Heart right ventricle (tissue), 16 donors: Measurements from ENCODE around the gene MYH9. TPM values are rescaled to one million over a fixed set of nuclear protein-coding genes. Genes with fewer than 3 reads are reported as not detected.
A peak's percentile ranks its signal among the peaks of the same experiment; 100 is the strongest.

ENCODE experiments used
- ATAC-seq, 8 donors: fragments of 200-7000 bp; cut with Tn5 transposase; one replicate each; pipeline ENCODE4 v1.9.1; 2020; ENCODE audit warnings: mild to moderate bottlenecking in 8 of 8, moderate library complexity in 8 of 8, moderate number of reproducible peaks in 1 of 8
- DNase-seq, 2 donors: peaks; one replicate each; pipeline ENCODE4 v3.0.0-alpha.2; 2020
- H3K27ac ChIP-seq, 10 donors: fragments of 200-600 bp; sonication (generic) in 2 of 10; one replicate each; pipeline versions ENCODE4 v1.5.0 to v1.8.0; 2020 to 2022; ENCODE audit warnings: mild to moderate bottlenecking in 3 of 10
- H3K27me3 ChIP-seq, 7 donors: fragments of 200-600 bp; one replicate each; pipeline ENCODE4 v1.8.0; 2021 to 2022; ENCODE audit warnings: mild to moderate bottlenecking in 2 of 7
- H3K36me3 ChIP-seq, 9 donors: fragments of 200-600 bp; sonication (generic) in 1 of 9; one replicate each; pipeline versions ENCODE4 v1.5.0 to v1.8.0; 2020 to 2022; ENCODE audit warnings: mild to moderate bottlenecking in 2 of 9
- H3K4me1 ChIP-seq, 9 donors: fragments of 200-600 bp; sonication (generic) in 1 of 9; one replicate each; pipeline versions ENCODE4 v1.5.0 to v1.8.0; 2020 to 2022; ENCODE audit warnings: mild to moderate bottlenecking in 4 of 9
- H3K4me3 ChIP-seq, 10 donors: fragments of 200-600 bp; sonication (generic) in 2 of 10; one replicate each; pipeline versions ENCODE4 v1.5.0 to v1.8.0; 2020 to 2022; ENCODE audit warnings: mild to moderate bottlenecking in 7 of 10, moderate library complexity in 2 of 10
- H3K9me3 ChIP-seq, 11 donors: fragments of 200-600 bp in 10 of 11; sonication (generic) in 2 of 11; one replicate each; pipeline versions ENCODE4 v1.5.0 to v1.8.0; 2013 to 2022; ENCODE audit warnings: mild to moderate bottlenecking in 2 of 11, control low read depth in 1 of 11, moderate library complexity in 1 of 11
- WGBS, 2 donors: extraction: QIAGEN DNeasy Blood & Tissue Kit; methylation state at CpG; one replicate each; pipeline ENCODE4 v1.1.7; 2013; ENCODE audit warnings: inconsistent platforms in 1 of 2; 5-methylcytosine and 5-hydroxymethylcytosine counted together
- intact Hi-C, 10 donors: fragments of 100-400 bp; cut with DNase I; formaldehyde crosslinking; loops; one replicate each; pipeline versions ENCODE4 v1.11.1 to v1.14.2; 2022
- polyA plus RNA-seq, 2 donors: library from polyadenylated mRNA; stranded (reverse); fragments of 200-250 nt; gene quantifications; one replicate each; pipeline ENCODE4 v1.2.3, GENCODE V29; 2013
- total RNA-seq, 10 donors: library from RNA; stranded (reverse); fragmentation: NEBNext Ultra II Directional in 3 of 10; extraction: Animal tissue kit (Norgen Biotek cat#: 25700) in 3 of 10; gene quantifications; one replicate each; pipeline versions ENCODE4 v1.2.1 to v1.2.4, GENCODE V29; 2021 to 2023
- TF ChIP-seq, protein P1 (sequence below), 9 donors: fragments of 200-600 bp; sonication (generic) in 2 of 9; IDR thresholded peaks; one replicate each; pipeline versions ENCODE4 v1.5.0 to v1.8.0; 2021 to 2022; ENCODE audit warnings: antibody characterized with exemption in 9 of 9, mild to moderate bottlenecking in 5 of 9, moderate library complexity in 1 of 9
- donor health status: Arrhythmogenic right ventricular cardiomyopathy.
- donor health status: ischemic (EF 13 %, LVEDD 7.1; RV severe dilation, severe dysfunction).
- donor health status: healthy with polysubstance abuse.
- donor health status: DM: no; HTN: yes; CAD: no.
- donor health status: DM: no; HTN: no; CAD: no.
- donor health status: ischemic (EF 25% LVEDD 6.9; RV normal size, moderate dysfunction).
- donor health status: ischemic (EF 25% LVEDD 5.7; RV mildly dilated, moderate dysfunction).
- donor health status: healthy.
- donor health status: DM: yes; HTN: yes; CAD: no.
- donor health status: Ischemic cardiomyopathy.
- donor health status: ischemic (EF 35%, LVEDD 5.7; RV mildly dilated, moderate dysfunction).
- donor health status: nonischemic (EF 11% LVEDD 7.7; RV severe dilation, severe dysfunction).
- donor health status: DM: yes; HTN: yes; CAD: no.
- donor health status: PGD.
- donor health status: ischemic (EF 29% LVEDD 5.4; RV normal size, mild dysfunction).
- donor health status: nonischemic (EF 23%, LVEDD 6.1; RV moderate dilation, normal function).

MYH9 gene
- total and polyA plus RNA-seq, 12 donors: 132 to 345 (median 189) TPM

DNA sequence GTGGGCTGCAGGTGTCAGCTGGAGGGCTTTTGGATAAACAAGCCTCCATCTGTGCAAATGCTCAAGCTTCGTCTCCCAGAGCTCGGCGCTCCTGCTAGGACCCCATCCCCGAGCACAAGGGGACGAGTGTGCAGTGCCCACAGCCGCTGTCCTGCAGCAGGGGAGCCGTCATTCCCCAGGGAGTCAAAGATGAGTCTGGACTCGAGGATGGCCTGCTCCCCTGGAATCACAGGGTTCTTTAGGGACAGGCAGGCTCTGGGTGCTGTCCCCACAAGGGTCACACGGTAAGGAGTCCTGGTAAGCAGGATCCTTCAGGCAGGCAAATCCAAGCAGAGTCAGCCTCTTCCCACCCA lies 84.7 kb downstream of the MYH9 start:
- Histone ChIP-seq H3K27ac (peak overlapping the region in 1 of 10 donors; percentile 31), H3K9me3 (no peaks in the 10 kb centered on the region), H3K36me3 (peaks cover 53 to 100% (median 98%) of the 10 kb centered on the region in 9 donors), H3K27me3 (no peaks in the 10 kb centered on the region), H3K4me1 (peaks cover 0 to 7% (median 0%) of the 10 kb centered on the region in 9 donors), H3K4me3 (no peak overlapping the region)
- intact Hi-C loops: loop anchor here in 4 of 10 donors (5.0 kb wide), 1 partner anchor 169 kb away; no protein-coding TSS in a partner anchor
- no peak for ATAC-seq
- TF ChIP-seq, protein P1, sequence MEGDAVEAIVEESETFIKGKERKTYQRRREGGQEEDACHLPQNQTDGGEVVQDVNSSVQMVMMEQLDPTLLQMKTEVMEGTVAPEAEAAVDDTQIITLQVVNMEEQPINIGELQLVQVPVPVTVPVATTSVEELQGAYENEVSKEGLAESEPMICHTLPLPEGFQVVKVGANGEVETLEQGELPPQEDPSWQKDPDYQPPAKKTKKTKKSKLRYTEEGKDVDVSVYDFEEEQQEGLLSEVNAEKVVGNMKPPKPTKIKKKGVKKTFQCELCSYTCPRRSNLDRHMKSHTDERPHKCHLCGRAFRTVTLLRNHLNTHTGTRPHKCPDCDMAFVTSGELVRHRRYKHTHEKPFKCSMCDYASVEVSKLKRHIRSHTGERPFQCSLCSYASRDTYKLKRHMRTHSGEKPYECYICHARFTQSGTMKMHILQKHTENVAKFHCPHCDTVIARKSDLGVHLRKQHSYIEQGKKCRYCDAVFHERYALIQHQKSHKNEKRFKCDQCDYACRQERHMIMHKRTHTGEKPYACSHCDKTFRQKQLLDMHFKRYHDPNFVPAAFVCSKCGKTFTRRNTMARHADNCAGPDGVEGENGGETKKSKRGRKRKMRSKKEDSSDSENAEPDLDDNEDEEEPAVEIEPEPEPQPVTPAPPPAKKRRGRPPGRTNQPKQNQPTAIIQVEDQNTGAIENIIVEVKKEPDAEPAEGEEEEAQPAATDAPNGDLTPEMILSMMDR (IDR thresholded peaks at IDR 0.05): no peak
- DNase-seq: no peak
- 73 to 80% methylated on average over 9 of the region's 9 CpGs for WGBS, 2 donors

GRCh38 chr22:36302439-36303114 lies 85.2 kb downstream of the MYH9 start:
- no peaks in the 10 kb centered on the region for H3K9me3 ChIP-seq
- TF ChIP-seq, protein P1 (IDR thresholded peaks at IDR 0.05): no peak
- H3K36me3 ChIP-seq: peaks cover 58 to 100% (median 98%) of the 10 kb centered on the region in 9 donors
- H3K4me1 ChIP-seq: peaks cover 0 to 7% (median 0%) of the 10 kb centered on the region in 9 donors
- ATAC-seq (no peak), DNase-seq (no peak)
- H3K27ac ChIP-seq: peak overlapping the region in 1 of 10 donors; percentile 31
- WGBS, 2 donors: 90 to 92% methylated on average over 17 of the region's 17 CpGs
- intact Hi-C loops: loop anchor here in 4 of 10 donors (5.0 kb wide), 1 partner anchor 170 kb away; no protein-coding TSS in a partner anchor
- H3K27me3 ChIP-seq: no peaks in the 10 kb centered on the region
- H3K4me3 ChIP-seq: no peak overlapping the region

DNA sequence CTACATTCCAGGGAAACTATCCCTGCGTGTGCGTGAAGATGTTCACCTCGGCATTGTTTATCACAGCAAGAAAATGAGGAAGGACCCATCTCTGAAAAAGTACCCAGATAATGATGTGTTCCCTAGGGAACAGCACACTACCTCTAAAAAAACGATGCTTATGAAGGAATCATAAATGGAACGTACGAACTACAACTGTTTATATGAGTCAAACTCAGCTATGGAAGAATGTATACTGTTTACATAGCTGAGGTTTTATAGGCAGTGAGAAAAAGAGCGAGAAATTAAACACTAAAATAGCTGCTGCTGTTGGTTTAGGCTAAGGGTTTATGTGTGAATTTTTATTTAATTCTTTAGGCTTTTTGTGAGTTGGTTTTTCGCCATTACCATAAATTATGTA lies 85.9 kb downstream of the MYH9 start:
- Histone ChIP-seq H3K4me3 (no peak overlapping the region), H3K27me3 (no peaks in the 10 kb centered on the region), H3K9me3 (no peaks in the 10 kb centered on the region), H3K36me3 (peaks cover 58 to 100% (median 98%) of the 10 kb centered on the region in 9 donors), H3K27ac (peak overlapping the region in 5 of 10 donors; percentile 2 to 47 (median 25)), H3K4me1 (peaks cover 0 to 7% (median 0%) of the 10 kb centered on the region in 9 donors)
- TF ChIP-seq, protein P1 (IDR thresholded peaks at IDR 0.05): no peak
- whole genome bisulfite sequencing, 2 donors: 83 to 84% methylated on average over 8 of the region's 8 CpGs
- intact Hi-C loops: loop anchor here (1.0 to 5.0 kb wide), 4 partner anchors 168 to 171 kb away; no protein-coding TSS in a partner anchor
- DNase-seq (no peak), ATAC-seq (no peak)

- TF ChIP-seq, protein P1 (IDR thresholded peaks at IDR 0.05): peak; percentile 91 to 98 (median 95)
- peak; percentile 50 to 74 (median 59) for ATAC-seq
- WGBS, 2 donors: 33 to 34% methylated on average over 13 of the region's 13 CpGs
- Histone ChIP-seq H3K27me3 (no peaks in the 10 kb centered on the region), H3K4me3 (no peak overlapping the region), H3K27ac (peak overlapping the region in 5 of 10 donors; percentile 2 to 47 (median 25)), H3K9me3 (no peaks in the 10 kb centered on the region), H3K36me3 (peaks cover 55 to 100% (median 98%) of the 10 kb centered on the region in 9 donors), H3K4me1 (peaks cover 0 to 7% (median 0%) of the 10 kb centered on the region in 9 donors)
- intact Hi-C loops: loop anchor here (1.0 to 5.0 kb wide), 4 partner anchors 169 to 171 kb away; no protein-coding TSS in a partner anchor
- peak; percentile 71 to 78 for DNase-seq
These were observed 86.4 kb downstream of the MYH9 start for GRCh38 chr22:36301384-36301828.
